Measurements from ENCODE around the gene LINC00632.

Gene LINC00632

GRCh38 chrX:140764401-140764919 lies 54.9 kb downstream of the LINC00632 start:
- peak; percentile 10 for DNase-seq (ENCODE audit: low spot score)

- no peak for DNase-seq (ENCODE audit: low spot score)
Observed at GRCh38 chrX:140765043-140765784, 55.7 kb downstream of the LINC00632 start.

GRCh38 chrX:140766024-140766611 lies 56.6 kb downstream of the LINC00632 start:
- DNase-seq (ENCODE audit: low spot score): peak; percentile 36

GRCh38 chrX:140767646-140768045 lies 58.1 kb downstream of the LINC00632 start:
- no peak for DNase-seq (ENCODE audit: low spot score)

- no peak for DNase-seq (ENCODE audit: low spot score)
Observed at GRCh38 chrX:140775211-140775610, 65.7 kb downstream of the LINC00632 start.

GRCh38 chrX:140776320-140776719 lies 66.8 kb downstream of the LINC00632 start:
- DNase-seq (ENCODE audit: low spot score): no peak

GRCh38 chrX:140794642-140795041 lies 85.1 kb downstream of the LINC00632 start:
- no peak for DNase-seq (ENCODE audit: low spot score)

GRCh38 chrX:140799216-140799615 lies 89.7 kb downstream of the LINC00632 start:
- DNase-seq (ENCODE audit: low spot score): no peak

GRCh38 chrX:140804292-140804691 lies 94.7 kb downstream of the LINC00632 start:
- DNase-seq (ENCODE audit: low spot score): no peak

- DNase-seq (ENCODE audit: low spot score): no peak
Observed at GRCh38 chrX:140815868-140816267, 106.3 kb downstream of the LINC00632 start.

GRCh38 chrX:140817943-140818342 lies 108.4 kb downstream of the LINC00632 start:
- peak; percentile 5 for DNase-seq (ENCODE audit: low spot score)

- DNase-seq (ENCODE audit: low spot score): no peak
Observed at GRCh38 chrX:140821280-140821679, 111.7 kb downstream of the LINC00632 start.

GRCh38 chrX:140822184-140822583 lies 112.6 kb downstream of the LINC00632 start:
- no peak for DNase-seq (ENCODE audit: low spot score)

GRCh38 chrX:140822861-140823260 lies 113.3 kb downstream of the LINC00632 start:
- no peak for DNase-seq (ENCODE audit: low spot score)

- DNase-seq (ENCODE audit: low spot score): no peak
Observed at GRCh38 chrX:140836874-140837273, 127.3 kb downstream of the LINC00632 start.

Measured in SK-N-DZ (cell line).